HG03196 (cell line): ENCODE measurements around the gene AFF3.

Source experiments
- ATAC-seq: cut with Tn5 transposase; IDR thresholded peaks from one replicate; pipeline ENCODE4 v1.9.1; 2021; ENCODE audit not compliant: unreplicated experiment

Gene AFF3

DNA sequence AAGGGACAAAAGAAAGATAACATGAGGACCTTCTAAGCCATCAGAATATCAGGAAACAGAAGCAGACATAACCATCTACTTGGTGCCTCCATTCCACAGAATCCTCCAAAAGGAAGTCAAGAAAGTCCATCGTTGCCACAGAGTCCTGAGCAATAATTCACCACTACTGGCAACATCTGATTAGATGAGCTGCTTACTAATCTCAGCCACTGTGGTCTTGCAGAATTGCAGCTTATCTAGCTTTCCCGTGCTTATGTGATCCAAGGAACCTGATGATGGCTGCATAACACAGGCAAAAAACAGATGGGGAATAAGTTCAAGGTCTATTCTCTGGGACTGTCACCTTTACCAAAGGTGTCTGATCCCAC, 278.5 kb downstream of the AFF3 start:
- no peak for ATAC-seq

DNA sequence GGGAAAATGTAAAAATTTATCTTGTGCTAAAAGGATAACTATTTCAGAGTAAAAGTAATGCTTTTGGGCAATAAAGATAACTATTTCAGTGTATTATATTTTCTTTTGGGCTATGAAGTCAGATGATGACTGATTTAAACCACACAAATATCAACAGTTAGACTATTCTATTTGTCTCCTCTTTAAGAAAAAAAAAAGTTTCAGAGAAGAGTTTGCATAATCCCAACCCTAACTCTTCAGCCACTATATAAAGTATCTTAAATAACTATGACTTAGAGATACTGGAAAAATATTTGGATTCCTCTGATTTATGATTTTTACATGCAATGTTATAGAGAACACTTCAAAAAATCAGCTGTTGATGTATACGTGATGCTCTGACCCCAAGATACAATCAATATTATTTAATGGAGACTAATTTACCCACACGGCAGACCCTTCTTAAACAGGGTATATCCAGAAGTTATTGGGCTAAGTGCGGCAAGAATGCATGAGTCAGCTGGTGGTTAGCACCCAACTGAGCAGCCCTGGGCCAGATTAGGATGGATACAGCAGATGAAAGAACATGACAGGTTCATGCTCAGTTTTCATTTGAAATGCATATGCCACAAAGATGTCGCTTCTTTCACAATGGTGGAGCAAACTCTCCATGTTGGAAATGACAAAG, 279.0 kb downstream of the AFF3 start:
- no peak for ATAC-seq

DNA sequence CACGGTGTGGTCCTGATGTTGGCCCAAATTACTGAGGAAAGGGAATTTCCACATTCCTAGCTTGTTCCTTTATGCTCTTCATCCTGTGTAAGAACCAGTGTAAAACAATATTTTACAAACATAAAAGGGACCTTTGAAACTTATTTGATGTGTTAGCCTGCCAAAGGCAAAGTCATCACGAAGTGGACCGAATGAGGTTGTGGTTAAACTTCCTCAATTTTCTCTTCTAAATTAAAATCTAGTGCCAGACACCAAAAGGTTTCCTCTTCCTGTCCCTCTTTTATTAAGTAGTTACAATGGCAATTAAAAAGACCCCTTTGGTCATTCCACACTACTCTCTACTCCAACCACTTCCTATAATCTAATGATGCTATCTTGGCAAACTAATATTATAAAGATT, 279.8 kb downstream of the AFF3 start:
- ATAC-seq, result no peak

DNA sequence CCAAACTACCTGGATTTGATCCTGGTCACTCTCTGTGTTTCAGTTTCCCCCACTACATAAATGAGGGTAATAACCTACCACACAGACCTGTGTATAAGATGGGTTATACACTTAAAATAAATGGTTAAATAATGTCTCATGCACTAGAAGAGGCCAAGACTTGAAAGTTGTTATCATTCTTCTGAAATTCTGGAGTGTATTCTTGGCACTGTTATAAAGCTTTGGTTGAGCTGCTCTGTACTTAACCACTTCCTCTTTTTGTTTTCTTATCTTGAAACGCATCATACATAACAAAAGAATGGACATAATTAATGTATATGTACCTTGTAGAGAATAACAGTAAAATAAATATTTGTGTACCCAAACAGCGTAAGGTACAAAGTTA, 281.0 kb downstream of the AFF3 start:
- ATAC-seq, result no peak

DNA sequence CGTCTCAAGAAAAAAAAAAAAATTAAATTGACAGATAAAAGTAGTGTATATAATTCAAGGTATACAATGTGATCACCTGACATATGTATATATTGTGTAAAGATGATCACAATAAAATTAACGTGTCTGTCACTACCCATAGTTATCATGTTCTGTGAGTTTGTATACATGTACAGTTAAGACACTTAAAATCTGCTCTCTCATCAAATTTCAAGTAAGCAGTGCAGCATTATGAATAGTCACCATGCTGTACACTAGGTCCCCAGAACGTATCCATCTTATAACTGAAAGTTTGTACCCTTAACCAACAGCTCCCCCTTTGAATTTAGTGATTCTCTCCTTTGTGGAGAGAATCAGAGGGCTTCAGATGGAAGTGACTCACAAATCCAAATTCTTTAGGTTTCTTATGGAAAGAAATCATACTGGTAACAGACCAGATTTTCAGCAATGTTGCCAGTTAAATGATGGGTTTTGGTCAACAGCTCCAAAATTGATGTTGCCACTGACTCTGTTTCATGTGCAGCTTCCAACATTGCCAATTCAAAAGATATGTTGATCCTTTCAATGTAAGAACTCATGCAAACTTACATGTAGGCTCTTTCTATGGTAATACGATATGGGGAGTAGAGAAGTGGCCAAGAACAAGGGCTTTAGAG, 281.5 kb downstream of the AFF3 start:
- ATAC-seq, result no peak

DNA sequence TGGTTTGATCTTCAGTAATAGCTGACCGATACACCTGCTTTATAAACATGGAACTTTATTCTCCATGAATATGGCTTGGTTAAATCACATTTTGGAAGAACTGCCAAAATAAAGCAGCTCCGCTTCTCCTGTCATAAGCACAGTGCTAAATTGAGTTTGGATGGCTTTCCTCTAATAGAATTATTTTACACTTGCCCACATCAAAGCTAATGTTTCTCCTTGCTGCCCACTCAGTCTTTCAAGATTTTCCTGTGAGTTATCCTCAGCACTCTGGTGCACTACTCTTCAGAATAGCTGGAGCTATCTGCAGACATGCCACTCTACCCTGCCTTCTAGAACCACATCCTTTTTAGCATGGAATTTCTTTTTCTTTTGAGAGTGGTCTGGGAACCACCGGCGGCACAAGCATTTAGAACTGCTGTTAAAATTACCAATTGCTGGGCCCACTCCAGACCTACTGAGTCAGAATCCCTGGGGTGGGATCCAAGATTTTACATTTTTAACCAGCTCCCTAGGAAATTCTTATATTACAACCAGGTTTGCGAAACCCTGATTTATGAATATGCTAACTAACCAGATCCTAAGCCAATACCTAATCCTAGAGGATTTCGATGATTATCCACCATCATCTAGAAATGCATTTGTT, 283.3 kb downstream of the AFF3 start:
- ATAC-seq, result no peak

DNA sequence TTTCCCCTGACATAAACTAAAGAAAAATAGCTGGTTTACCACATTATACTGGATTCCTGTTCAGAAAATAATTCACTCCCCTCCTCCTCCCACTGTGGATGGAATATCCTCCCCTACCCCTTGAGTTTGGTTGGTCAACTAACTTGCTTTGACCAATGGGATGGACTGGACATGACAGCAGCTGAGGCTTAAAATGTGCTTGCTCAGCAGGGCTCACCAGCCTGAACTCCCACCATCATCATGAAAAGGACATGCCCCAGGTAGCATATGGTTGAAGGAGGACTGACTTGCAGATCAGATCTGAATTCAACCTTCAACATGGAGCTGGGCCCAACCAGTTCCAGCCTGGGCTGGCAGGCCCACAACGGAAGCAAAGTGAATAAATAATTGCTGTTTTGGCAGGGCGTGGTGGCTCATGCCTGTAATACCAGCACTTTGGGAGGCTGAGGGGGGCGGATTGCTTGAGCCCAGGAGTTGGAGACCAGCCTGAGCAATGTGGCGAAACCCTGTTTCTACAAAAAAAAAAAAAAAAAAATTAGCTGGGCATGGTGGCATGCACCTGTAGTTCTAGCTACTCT, 284.4 kb downstream of the AFF3 start:
- ATAC-seq, result no peak

DNA sequence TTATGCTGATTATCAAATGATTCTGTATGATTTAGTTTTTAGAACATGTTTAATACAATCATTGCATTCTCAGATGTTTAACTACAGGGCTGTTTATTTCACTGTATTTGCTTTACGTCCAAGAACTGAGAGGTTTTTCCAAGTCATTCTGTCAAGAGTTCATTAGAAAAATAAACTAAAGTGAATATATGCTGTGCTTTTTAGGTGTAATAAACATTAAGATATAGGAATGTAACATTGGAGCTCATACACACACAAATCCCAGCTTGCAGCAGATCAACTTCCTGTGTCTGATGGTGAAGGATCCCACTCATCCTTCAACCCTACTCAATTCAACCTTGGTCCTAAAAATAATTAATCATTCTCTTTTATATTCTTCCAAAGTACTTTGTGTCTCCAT, 285.0 kb downstream of the AFF3 start:
- ATAC-seq, result no peak

DNA sequence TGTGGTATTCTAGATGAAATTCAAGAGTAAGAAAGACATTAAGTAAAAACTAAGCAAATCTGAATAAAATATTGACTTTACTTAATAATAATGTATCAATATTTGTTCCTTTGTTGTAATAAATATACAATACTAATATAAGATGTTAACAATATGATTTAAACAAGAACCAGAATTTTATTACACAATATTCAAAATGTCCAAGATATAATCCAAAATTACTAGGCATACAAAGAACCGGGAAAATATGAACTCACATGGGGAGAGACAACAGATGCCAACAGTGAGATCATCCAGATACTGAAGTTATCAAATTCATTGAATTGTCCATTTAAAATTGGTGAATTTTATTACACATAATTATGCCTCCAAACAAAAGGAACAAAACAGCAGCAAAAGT, 286.3 kb downstream of the AFF3 start:
- no peak for ATAC-seq

DNA sequence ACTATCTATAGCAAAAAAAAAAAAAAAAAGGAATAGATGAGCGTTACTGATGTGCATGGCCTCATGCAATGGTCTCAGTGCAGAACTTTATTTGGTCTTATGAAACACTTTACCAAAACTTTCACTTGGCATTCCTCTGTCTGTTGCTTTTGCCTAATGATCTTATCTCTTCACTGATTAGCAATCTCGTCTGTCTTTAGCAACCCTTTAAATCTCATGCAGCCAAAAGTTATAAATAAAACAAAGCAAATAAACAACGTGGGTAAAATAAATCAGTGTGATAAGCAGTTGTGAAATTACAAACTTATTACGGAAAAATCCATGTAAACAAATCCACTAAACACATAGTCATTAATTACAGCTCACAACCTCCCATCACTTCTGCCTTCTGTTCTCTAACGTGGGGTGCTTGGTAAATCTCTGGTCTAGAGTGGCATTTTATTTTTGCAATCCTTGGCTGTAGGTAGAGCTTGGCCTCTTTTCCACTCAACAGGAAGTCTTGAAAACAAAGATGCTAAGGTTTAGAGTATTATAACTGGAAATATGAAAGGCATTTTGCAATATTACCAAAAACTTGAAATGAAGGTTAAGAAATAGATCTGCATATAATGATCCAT, 288.0 kb downstream of the AFF3 start:
- no peak for ATAC-seq

DNA sequence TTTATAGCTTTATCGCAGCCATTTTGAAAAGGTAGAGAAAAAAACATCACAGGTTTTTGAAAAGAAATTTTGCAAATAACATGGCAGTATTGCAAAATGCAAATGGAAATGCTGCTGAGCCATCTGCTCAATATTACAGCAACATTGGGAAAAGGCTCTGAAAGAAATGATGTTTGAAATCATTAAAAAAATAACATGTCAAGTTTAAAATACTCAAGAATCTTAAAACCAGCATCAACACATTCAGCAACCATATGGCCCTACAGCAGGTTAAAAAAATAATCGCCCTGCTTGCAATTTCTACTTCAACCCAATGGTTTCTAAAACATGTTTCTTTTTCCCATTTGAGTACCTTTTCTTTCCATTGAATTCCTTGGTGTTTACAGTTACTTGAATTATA, 289.4 kb downstream of the AFF3 start:
- ATAC-seq, result no peak

DNA sequence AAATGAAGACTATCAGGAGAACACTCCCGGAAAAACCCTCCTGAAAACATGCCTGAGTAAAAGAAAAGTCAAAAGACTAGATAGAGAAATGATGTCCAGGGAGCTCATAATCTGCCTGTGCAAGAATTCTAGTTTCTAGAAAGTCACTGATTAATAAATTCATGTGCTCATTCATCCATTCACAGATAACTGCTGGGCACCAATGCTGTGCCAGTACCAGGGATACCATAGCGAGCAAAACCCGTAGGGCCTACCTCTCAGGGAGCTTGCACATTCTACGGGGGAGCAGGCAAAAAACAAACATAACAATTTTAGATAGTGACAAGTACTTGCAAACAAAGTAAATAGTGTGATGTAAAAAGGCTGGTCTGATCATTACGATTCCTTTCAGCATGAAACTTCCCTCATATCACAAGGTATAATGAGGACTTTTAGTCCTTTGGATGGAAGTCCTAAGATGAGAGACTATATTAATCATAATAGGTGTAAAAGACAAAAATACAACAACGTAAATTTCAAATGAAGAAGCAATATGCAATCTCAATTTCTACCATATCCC, 289.9 kb downstream of the AFF3 start:
- no peak for ATAC-seq

DNA sequence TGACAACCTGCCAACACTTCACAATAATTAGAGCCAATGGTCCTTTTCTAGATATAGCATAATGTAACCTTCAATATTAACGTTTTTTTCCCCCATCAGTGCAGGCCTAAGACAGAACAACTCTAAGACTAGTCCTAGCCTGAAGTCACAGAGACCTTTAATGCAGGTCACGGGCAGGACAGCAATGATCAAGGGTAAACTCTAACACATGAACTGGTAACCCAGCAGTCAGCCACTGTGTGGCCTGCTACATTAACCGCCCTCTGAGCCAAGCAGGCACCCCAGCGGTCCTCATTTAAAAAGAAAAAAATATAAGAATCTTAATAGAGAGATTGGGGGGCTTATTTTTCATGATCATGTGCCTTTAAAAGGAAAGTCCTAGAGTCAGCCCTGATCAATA, 290.6 kb downstream of the AFF3 start:
- no peak for ATAC-seq

DNA sequence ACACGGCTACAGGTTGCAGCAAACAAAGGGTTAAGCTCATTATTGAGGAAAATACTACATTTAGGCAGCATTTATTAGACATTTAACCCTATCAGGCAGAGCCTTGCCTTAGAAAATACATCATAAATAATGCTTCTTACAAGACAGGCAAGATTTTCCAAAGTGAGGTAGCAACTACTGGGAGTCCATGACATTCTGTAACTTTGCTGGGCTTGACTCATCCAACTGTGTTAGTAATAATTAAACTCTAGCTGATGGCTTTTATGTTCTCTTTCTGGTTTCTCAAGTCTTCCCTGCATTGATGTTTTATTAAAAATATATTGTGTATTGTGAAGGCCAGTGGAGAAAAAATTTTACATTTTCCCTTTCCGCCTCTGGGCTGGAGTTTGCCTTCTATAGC, 291.3 kb downstream of the AFF3 start:
- ATAC-seq, result no peak

DNA sequence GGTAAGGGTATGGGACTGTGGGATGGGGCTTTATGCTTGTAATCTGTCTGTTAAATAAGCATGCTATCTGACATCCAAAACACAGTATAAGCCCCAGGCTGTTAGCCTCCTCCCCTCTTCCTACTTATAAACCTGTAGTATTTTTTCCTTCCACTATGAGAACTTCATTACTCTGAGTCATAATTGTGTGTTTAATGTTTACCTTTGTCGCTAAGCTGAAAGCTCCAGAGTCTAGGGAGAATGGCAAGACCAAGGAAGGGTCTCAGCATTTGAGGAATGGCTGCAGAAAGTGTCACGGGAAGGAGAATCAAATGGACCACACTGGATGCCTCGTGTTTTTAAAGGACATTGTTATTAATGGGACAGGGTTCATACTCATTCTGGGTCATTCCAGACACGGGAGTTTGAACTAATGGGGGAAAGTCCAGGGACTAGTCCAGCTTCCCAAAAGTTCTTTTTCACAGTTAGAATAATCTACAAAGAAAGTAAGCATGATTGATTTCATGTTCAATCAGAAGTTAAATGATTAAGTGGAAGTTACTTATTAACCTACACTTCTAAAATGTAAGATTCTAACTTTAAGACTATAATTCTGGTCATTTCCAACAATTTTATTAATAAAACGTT, 292.2 kb downstream of the AFF3 start:
- no peak for ATAC-seq

DNA sequence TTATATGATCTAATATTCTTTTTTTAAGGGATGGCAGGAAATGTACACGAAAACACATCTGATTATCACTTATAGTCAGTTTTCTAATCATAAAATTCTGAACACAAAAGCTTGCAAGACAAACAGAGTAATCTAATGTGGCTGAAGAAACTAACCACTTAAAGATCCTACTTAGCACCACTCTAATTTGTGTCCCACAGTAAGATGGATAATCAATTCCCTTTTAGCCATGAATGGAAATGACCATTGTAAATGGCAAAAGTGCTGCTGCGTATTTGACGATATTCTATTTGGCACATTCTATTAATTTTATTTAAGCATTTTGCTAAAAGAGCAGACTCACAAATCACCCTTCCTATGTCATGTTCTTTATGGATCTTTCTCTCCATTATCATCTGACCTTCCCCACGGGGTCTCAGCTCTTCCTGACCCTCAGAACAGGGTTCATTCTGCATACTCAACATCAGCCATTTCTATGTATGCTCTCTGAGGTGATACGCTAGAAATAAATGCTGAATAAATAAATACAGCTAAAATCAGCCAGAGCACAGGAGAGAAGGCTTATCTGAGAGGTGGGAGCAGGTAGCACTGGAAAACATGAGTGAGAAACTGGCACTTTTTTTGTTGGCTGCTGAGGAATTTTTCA, 295.8 kb downstream of the AFF3 start:
- no peak for ATAC-seq

DNA sequence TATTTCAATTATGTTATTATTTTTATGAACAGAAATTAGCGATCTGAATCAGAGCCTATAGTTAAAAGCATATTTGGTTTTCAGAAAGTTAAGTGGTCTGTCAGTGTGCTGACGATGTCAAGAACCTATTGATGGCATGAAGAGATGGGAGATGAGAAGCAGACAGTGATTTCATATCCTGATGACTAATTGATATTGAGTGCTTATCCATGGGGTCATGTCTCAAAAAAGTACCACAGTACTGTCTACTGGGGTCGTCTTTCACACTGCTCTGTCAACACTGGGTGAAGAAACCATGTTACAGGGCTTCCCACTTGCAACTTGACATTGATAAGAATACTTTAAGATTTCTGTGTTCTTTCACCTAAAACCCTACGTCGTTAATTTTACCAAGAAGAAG, 297.1 kb downstream of the AFF3 start:
- ATAC-seq, result no peak

DNA sequence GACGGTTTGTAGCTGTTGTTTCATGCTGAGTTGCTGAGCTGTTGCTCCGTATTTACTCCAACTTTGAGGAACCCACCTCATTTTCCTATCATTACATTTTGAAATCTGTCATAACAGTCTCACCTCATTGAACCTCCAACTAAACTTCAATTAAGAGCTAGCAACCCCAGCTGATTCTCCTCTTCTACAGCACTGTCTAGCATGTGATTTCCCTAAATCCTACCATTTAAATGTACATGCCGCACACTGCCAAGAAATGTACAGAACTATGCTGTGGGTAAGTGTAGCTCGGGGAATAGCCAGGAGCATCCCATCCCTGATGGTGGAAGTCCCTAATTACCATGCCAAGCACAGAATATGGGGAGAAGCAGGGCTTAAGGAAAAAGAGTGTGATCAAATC, 299.9 kb downstream of the AFF3 start:
- ATAC-seq, result no peak

DNA sequence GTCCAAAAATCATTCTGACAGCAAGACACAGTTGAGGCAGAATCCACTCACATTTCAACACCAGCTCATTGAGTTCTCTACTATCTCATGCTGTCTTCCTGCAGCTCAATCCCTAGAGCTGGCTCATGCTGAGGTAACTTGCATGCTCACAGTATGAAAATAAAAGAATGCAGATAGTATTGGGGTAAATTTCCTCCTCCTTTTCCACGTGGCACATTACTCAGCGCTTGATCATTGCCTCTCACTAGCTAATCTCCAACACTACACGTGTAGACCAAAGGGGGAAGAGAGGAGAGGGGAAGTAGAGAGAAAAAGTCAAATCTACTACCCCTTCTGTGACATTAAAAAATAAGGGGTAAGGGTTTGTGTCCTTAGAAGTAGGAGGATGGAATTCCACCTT, 300.6 kb downstream of the AFF3 start:
- no peak for ATAC-seq

DNA sequence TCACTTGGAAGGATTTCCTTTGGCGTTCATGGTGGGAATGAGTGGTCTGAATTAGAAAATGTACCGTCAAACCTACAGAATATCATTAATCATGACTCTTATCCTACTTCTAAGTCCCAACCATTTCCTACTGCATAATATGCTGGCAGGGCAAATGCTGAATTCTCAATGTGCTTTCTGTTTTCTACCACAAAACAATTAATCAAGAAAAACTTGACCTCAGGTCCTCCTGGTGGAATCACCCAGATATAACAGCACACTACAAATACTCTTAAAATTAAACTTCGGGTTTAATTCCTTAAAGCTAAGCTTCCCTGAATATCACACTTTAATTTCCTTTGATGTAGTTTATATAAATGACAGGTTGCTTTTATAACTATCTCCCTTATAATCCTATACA, 301.6 kb downstream of the AFF3 start:
- no peak for ATAC-seq
